Epithelial cell of prostate (primary cell): Measurements from ENCODE around the gene KLC3.

Source experiments
- DNase-seq: peaks from one replicate; pipeline ENCODE4 v3.0.0-alpha.2; 2011; ENCODE audit warnings: low read depth, low spot score
- H3K27ac ChIP-seq: fragments of 450-650 bp; 2 replicates; pipeline ENCODE4 v1.5.1; 2017; ENCODE audit warnings: mild to moderate bottlenecking

The KLC3 gene

DNA sequence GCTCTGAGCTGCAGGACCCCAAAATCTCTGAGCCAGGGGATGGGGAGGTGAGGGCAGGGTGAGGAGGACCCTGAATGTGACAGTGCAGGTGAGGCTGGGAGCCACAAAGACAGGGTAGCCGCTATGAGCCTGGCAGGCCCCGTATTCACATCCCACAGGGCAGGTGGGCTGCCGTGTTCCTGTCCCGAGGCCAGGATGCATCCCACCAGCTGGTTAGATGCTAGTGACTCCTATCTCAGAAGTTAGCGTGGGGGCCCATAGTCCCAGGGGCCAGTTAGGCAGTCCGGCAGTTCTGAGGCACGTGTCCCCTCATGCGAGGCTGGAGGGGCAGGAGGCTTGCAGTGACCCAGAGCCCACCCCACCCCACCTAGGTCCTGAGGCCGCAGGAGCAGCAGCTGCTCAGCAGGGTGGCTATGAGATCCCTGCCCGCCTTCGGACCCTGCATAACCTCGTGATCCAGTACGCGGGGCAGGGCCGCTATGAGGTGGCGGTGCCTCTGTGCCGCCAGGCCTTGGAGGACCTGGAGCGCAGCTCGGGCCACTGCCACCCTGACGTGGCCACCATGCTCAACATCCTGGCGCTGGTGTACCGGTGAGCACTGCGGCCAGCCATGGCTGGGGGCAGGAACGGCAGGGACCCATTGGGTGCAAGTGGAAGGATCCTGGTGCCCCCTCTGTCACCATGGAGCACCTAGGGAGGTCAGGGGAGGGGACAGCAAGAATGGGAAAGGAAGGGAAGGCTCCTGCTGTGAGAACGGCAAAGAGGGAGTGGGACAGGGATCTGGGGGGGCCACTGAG lies 7.2 kb downstream of the KLC3 start:
- no peak overlapping the region for H3K27ac ChIP-seq

GRCh38 chr19:45348367-45349125 lies 8.0 kb downstream of the KLC3 start:
- no peak overlapping the region for H3K27ac ChIP-seq

More for the DNA sequence above, 7.2 kb downstream of the KLC3 start:
- DNase-seq, result no peak

DNA sequence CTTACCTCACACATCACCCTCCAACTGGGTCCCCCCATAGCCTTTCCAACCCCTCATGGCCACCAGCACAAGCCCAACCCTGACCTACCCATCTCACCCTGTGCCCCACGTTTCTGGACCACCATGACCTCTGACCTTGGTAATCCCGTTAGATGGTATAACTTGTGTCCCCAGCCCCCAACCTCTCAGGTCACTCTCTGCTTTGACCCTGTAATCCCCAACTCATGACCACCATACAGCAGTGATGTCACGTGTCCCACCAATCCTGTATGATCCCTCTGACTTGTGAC lies 8.5 kb downstream of the KLC3 start:
- H3K27ac ChIP-seq, result no peak overlapping the region
- no peak for DNase-seq

More at GRCh38 chr19:45348367-45349125, 8.0 kb downstream of the KLC3 start:
- DNase-seq, result no peak

- H3K27ac ChIP-seq, result no peak overlapping the region
- no peak for DNase-seq
These were observed 8.9 kb downstream of the KLC3 start for GRCh38 chr19:45349430-45349941.

DNA sequence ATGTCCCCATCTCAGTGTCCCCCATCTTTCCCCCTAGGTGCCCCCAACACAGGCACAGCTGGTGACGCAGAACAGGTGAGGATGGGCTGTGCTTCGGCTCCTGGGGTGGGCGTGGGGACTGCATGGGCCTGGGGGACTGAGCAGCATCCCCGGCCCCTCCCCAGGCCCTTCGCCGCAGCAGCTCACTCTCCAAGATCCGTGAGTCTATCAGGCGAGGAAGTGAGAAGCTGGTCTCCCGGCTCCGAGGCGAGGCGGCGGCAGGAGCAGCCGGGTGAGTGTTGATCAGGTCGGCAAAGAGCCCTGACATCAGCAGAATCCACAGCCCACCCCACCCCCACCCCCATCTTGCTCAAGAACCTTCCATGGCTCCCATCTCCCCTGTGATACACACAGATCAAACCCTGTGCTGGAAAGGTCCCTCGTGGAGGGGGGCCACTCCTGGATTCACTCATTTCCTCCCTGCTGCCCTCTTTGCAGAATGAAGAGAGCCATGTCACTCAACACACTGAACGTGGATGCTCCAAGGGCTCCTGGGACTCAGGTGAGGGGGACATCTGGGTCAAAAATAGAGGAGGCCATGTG lies 10.0 kb downstream of the KLC3 start:
- DNase-seq, result no peak
- H3K27ac ChIP-seq, result no peak overlapping the region

DNA sequence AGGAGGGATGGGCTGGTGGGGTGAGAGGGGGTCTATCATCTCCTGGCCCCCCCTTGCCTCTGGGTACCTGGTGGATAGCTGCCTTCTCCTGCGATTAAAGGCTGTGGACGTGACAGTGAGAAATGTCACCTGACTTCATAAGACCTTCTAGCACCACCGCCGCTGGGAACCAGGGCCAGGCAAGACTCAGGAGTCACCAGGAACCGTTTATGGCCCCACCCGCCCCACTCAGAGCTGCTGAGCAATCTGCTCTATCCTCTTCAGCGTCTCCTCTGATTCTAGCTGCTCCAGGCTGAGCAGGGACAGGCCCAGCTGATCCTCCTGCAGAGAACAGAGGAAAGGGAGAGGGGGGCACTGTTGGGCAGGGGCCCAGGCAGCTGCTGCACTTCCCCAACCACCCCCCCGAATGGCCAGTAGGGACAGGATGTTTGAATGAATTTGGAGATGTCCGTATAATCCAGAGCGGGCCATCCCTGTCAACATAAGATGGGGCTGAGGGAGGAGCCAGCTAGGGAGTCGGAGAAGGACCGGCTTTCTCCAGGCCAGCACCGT lies 10.9 kb downstream of the KLC3 start:
- no peak for DNase-seq

DNA sequence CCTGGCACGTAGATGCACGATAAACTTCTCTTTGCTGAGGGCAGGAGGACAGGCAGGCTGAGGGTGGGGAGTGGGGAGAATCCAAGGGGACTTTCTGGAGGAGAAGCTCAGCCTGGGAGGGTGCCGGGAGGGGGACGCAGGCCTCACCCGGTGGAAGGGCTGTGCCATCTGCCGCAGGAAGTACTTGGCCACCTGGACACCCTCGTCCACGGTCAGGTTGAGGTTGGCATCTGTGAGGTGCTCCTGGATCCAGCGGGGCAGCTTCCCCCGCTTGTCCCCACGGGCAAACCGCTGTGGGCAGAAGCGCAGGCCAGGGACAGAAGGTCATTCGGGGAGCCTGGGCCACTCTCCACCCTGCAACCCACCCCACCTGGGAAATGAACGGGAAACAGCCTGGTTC lies 11.5 kb downstream of the KLC3 start:
- DNase-seq, result no peak
- H3K27ac ChIP-seq, result no peak overlapping the region

More for the DNA sequence above, 10.9 kb downstream of the KLC3 start:
- H3K27ac ChIP-seq, result no peak overlapping the region

DNA sequence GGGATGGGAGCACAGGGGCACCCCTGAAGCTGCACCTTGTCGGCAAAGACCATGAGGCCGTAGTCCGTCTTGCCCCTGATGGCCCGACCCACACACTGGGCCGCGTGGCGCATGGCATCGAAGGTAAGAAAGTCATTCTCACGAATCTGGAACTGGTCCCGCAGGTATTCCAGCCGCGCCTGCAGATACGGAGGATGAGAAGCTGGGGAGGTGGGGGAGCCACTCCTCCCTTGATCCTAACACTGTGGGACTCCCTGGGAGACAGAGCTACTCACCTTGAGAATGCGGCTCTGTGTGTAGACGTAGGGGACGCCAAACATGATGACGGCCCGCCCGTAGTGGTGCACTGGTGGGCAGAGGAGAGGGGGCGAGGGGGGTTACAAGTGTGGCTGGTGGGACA lies 11.9 kb downstream of the KLC3 start:
- no peak overlapping the region for H3K27ac ChIP-seq
- DNase-seq, result no peak

DNA sequence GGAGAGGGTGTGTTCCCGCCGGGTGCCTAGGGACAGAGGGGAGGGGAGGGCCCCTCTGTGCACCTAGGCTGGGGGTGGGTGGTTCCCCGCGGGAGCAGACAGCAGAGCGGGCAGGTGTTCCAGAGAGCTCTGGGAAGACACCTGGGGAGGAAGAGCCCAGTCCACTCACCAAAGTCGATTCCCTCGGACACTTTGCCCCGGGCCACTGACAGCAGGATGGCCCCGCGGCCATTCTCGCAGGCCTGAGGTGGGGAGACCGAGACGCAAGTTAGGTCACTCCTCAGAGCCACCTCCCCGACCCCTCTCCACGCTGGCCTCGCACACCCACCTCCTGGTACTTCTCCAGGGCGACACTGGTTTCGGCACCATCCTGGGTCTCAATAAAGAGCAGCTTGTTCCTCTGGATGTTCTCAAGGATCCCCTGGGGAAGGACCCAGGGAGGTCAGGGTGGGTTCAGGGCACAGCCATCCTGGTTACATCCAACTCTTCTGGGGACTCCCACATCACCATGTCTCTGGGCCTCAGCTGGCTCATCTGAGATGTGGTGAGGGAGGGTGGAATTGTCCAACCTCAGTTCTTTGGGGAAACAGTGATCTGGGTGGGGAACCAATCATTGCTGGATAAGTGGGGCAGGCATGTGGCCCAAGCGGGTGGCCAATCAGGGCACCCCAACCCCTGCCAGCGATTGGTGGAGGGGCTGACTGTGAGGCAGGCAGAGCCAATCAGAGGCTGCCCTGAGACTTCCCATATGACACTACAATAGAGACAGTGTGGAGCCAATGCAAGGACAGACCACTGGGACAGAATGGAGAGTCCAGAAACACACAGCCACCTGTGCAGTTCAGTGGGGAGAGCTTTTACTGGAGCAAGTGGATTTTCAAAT lies 12.6 kb downstream of the KLC3 start:
- DNase-seq, result no peak
- H3K27ac ChIP-seq, result no peak overlapping the region

DNA sequence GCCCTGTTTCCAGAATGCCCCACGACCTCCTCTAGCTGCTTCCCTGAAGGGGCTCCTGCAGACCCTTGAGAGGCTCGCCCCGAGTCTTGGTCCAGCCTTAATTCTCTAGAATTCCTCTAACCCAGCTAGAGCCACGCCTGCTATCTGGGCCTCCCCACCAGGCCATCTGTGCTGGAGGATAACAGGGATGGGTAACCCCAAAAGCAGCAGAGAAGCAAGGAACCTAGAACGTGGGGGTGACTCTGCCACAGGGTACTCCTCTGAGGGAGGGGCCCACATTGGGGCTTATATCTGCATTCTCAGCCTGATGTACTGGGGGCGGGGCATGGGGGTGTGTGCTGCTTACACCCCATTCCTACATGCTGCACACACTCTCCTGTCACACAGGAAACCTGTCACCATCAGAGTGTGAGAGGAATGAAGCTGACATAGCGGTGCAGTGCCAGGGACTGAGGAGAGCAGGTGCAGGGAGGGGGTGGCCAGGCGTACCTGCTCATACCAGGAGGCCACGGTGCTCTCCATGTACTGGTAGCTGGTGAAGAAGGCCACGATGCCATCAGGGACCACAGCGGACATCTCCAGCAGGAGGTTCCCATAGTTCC lies 13.8 kb downstream of the KLC3 start:
- no peak for DNase-seq
- H3K27ac ChIP-seq, result no peak overlapping the region

- no peak for DNase-seq
- no peak overlapping the region for H3K27ac ChIP-seq
These were observed 14.9 kb downstream of the KLC3 start for GRCh38 chr19:45355402-45355801.

DNA sequence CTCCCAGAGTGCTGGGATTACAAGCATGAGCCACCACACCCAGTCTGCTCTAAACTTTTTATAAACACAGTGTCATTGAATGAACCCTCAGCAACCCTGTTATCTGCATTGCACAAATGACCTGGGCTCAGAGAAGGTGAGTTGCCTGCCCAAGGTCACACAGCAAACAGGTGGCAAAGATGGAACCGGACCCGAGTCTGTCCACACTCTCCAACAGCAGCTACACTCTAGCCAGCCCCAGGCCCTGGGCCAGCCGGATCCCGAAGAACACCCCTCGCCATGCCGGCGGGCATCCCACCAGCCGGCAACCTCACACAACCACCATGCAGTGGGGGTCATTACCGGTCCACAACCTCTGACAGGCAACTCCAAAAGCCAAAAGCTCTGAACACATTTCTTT lies 15.4 kb downstream of the KLC3 start:
- DNase-seq, result no peak
- H3K27ac ChIP-seq, result no peak overlapping the region

DNA sequence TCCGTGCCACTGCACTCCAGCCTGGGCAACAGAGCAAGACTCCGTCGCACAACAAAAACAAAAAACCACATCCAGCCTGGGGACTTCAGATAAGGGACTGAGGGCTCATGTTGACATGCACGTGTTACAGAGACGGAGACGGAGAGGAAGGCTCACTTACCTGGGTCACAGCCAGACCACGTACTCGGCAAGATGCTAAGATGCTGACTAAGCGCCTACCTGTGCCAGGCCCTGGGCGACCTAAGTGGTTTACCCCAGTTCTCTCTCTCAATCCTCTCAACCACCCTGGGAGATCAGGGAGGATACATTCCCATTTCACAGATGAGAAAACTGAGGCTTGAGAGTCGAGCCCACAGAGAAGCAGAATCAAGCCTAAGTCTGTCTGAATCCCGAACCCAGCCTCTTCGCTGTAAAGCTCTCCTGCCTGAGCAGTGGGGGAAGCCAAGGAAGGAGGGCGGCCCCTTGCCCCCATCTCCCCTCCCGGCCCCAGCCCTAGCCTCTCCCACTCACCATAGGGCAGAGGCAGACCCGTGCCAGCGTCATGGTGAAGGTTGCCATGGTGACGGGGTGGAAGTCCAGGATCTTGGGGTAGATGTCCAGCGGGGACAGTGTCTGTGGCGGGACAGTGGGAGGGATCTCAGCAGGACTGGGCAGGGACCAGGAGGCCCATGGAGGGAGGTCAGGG lies 16.4 kb downstream of the KLC3 start:
- no peak overlapping the region for H3K27ac ChIP-seq
- no peak for DNase-seq

DNA sequence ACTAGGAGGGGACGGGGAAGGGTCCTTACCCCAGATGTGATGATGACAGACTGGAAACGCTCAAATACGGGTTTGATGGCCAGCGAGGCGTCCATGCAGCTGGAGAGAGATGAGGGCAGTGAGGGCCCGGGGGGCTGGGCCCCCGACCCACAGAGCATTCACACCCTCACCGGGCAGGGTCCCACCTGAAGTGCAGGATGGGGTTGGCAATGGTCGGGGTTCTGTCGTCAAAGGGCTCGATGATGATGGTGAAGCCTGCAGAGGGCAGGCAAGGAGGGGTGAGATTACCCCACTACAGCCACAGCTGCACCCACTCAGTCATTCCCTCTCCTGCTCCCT lies 16.9 kb downstream of the KLC3 start:
- H3K27ac ChIP-seq, result no peak overlapping the region
- DNase-seq, result no peak

- no peak for DNase-seq
- no peak overlapping the region for H3K27ac ChIP-seq
These were observed 17.8 kb downstream of the KLC3 start for GRCh38 chr19:45358213-45358792.

- no peak overlapping the region for H3K27ac ChIP-seq
These were observed 21.1 kb downstream of the KLC3 start for GRCh38 chr19:45361608-45362007.

GRCh38 chr19:45362291-45362690 lies 21.7 kb downstream of the KLC3 start:
- no peak overlapping the region for H3K27ac ChIP-seq
- DNase-seq, result no peak

More at GRCh38 chr19:45361608-45362007, 21.1 kb downstream of the KLC3 start:
- DNase-seq, result no peak

- DNase-seq, result no peak
These were observed 23.4 kb downstream of the KLC3 start for GRCh38 chr19:45363861-45364459.

More at GRCh38 chr19:45363861-45364459, 23.4 kb downstream of the KLC3 start:
- no peak overlapping the region for H3K27ac ChIP-seq
